T-helper 22 cell (primary cell): Measurements from ENCODE around the gene GAB4.

Experiments
- DNase-seq: peaks from one replicate; pipeline ENCODE4 v3.0.0-alpha.2; 2020; ENCODE audit warnings: low read depth

The GAB4 gene

GRCh38 chr22:16914006-16914405 lies 94.0 kb downstream of the GAB4 start:
- no peak for DNase-seq

- no peak for DNase-seq
Measured at GRCh38 chr22:16912281-16912680, 95.7 kb downstream of the GAB4 start.
